Measurements from ENCODE around the gene CAMSAP2.
A peak's percentile ranks its signal among the peaks of the same experiment; 100 is the strongest.

CAMSAP2 gene

GRCh38 chr1:200738327-200738948, at the start of gene CAMSAP2:
Gene CAMSAP2 (plus strand): TSS chr1:200738893. CDS start chr1:200739828, 935 bp downstream.
- peak; percentile 38 for FAIRE-seq

- FAIRE-seq = peak; percentile 15
Measured at GRCh38 chr1:200692316-200692715, 46.4 kb upstream of the CAMSAP2 start.

- no peak for FAIRE-seq
Measured at GRCh38 chr1:200693327-200693726, 45.4 kb upstream of the CAMSAP2 start.

GRCh38 chr1:200694738-200695137, 44.0 kb upstream of the CAMSAP2 start:
- no peak for FAIRE-seq

- no peak for FAIRE-seq
Measured at GRCh38 chr1:200699871-200700270, 38.8 kb upstream of the CAMSAP2 start.

- no peak for FAIRE-seq
Measured at GRCh38 chr1:200704986-200705500, 33.6 kb upstream of the CAMSAP2 start.

GRCh38 chr1:200706111-200706814, 32.4 kb upstream of the CAMSAP2 start:
- FAIRE-seq = peak; percentile 5

- no peak for FAIRE-seq
Measured at GRCh38 chr1:200707116-200707515, 31.6 kb upstream of the CAMSAP2 start.

- no peak for FAIRE-seq
Measured at GRCh38 chr1:200708161-200708560, 30.5 kb upstream of the CAMSAP2 start.

- no peak for FAIRE-seq
Measured at GRCh38 chr1:200708769-200709168, 29.9 kb upstream of the CAMSAP2 start.

GRCh38 chr1:200710166-200710565, 28.5 kb upstream of the CAMSAP2 start:
- no peak for FAIRE-seq

GRCh38 chr1:200714504-200715187, 24.0 kb upstream of the CAMSAP2 start:
- FAIRE-seq = no peak

- peak; percentile 15 for FAIRE-seq
Measured at GRCh38 chr1:200720199-200720598, 18.5 kb upstream of the CAMSAP2 start.

- peak; percentile 36 for FAIRE-seq
Measured at GRCh38 chr1:200724064-200724463, 14.6 kb upstream of the CAMSAP2 start.

- peak; percentile 68 for FAIRE-seq
Measured at GRCh38 chr1:200727257-200727656, 11.4 kb upstream of the CAMSAP2 start.

GRCh38 chr1:200729863-200730262, 8.8 kb upstream of the CAMSAP2 start:
- no peak for FAIRE-seq

GRCh38 chr1:200731654-200732332, 6.9 kb upstream of the CAMSAP2 start:
- FAIRE-seq = peak; percentile 19

- FAIRE-seq = no peak
Measured at GRCh38 chr1:200732438-200732837, 6.3 kb upstream of the CAMSAP2 start.

GRCh38 chr1:200733907-200734306, 4.8 kb upstream of the CAMSAP2 start:
- no peak for FAIRE-seq

- FAIRE-seq = no peak
Measured at GRCh38 chr1:200737647-200738291, 924 bp upstream of the CAMSAP2 start.

- FAIRE-seq = no peak
Measured at GRCh38 chr1:200738949-200739651, 407 bp downstream of the CAMSAP2 start.

Measured in TTC549 (cell line).